ENCODE data around the gene WIPI1. TPM values are rescaled to one million over a fixed set of nuclear protein-coding genes. Genes with fewer than 3 reads are reported as not detected.

The WIPI1 gene
- total and polyA plus RNA-seq, 9 of the 15 experiments (the other 6 are each of a cell fraction or from before 2014, with no cell fraction given), result 3.7 to 23.5 (median 11.8) TPM

DNA sequence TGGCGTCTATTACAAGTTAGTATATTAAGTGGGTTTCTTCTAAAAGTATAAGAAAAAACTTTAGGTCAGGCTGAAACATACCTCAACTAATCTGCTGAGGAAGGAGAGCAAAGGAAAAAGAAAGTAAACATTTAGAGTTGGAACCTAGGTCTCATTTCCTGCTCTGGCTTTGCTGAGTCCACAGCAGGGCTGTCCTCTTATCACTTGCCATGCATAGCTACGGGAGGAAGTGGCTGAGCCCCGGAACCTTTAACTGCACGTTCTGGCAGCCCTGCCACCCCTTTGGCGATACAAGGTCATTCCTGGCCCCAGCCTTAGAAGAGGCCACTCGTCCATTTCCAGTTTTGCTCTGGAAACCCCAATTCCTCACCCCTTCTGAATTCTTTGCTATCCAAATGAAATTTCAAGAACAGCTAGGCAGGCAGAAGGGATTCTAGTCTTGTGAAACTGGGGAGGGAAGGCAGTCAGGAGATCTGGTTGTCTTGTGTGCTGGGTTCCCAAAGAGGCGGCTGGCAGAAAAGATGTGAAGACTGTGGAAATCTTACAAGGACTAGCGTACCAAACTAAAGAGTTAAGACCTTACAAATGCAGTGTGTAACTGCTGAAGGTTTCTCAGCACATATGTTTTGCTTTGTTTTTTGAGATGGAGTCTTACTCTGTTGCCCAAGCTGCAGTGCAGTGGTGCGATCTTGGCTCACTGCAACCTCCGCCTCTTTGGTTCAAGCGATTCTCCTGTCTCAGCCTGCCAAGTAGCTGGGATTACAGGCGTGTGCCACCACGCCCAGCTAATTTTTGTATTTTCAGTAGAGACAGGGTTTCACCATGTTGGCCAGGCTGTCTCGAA is 19.1 kb downstream of the WIPI1 start (continued):
- TF ChIP-seq, protein P1, sequence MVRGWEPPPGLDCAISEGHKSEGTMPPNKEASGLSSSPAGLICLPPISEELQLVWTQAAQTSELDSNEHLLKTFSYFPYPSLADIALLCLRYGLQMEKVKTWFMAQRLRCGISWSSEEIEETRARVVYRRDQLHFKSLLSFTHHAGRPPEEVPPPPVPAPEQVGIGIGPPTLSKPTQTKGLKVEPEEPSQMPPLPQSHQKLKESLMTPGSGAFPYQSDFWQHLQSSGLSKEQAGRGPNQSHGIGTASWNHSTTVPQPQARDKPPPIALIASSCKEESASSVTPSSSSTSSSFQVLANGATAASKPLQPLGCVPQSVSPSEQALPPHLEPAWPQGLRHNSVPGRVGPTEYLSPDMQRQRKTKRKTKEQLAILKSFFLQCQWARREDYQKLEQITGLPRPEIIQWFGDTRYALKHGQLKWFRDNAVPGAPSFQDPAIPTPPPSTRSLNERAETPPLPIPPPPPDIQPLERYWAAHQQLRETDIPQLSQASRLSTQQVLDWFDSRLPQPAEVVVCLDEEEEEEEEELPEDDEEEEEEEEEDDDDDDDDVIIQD (CRISPR knock-in tag; IDR thresholded peaks at IDR 0.05), result no peak
- TF ChIP-seq ELF2 (CRISPR knock-in tag; IDR thresholded peaks at IDR 0.05) (0 out of 2 replicates have a peak, but pooled peaks have one; percentile 11), MIER1 (IDR thresholded peaks at IDR 0.05; ENCODE audit: low read depth) (no peak), MCM3 (IDR thresholded peaks at IDR 0.05) (no peak), NEUROD1 (IDR thresholded peaks at IDR 0.05; ENCODE audit: borderline replicate concordance, low read depth, low read length, partially characterized antibody) (peak; percentile 61), ZEB2 (IDR thresholded peaks at IDR 0.05) (no peak), ZFP1 (CRISPR knock-in tag; IDR thresholded peaks at IDR 0.05) (no peak), SUPT5H (IDR thresholded peaks at IDR 0.05) (peak; percentile 60; the same call in 1 of the 2 replicates), RAD21 (CRISPR knock-in tag; conservative IDR thresholded peaks at IDR 0.05 in 1 of 2, IDR thresholded peaks at IDR 0.05 in 1 of 2) (0 out of 4 replicates have a peak, but pooled peaks of 1 of the 2 experiments have one; percentile 10), EGR1 (conservative IDR thresholded peaks at IDR 0.05) (no peak), BRD9 (IDR thresholded peaks at IDR 0.05; ENCODE audit: low read depth, partially characterized antibody) (no peak), ERF (CRISPR knock-in tag; IDR thresholded peaks at IDR 0.05) (no peak), HEY1 (CRISPR knock-in tag; IDR thresholded peaks at IDR 0.05; ENCODE audit: borderline replicate concordance) (no peak), KDM2B (CRISPR knock-in tag; IDR thresholded peaks at IDR 0.05) (no peak), TAF9B (IDR thresholded peaks at IDR 0.05; ENCODE audit: partially characterized antibody) (peak; percentile 36), SMARCC2 (IDR thresholded peaks at IDR 0.05; ENCODE audit: low read depth) (peak; percentile 29; the same call in 1 of the 2 replicates), ZNF511 (CRISPR knock-in tag; IDR thresholded peaks at IDR 0.05) (no peak), ZBTB12 (CRISPR knock-in tag; IDR thresholded peaks at IDR 0.05) (no peak), TAL1 (IDR thresholded peaks at IDR 0.05) (peak; percentile 31), FOSL1 (tag; conservative IDR thresholded peaks at IDR 0.05) (peak; percentile 33; the same call in 1 of the 2 replicates)
- TF ChIP-seq, protein P2, sequence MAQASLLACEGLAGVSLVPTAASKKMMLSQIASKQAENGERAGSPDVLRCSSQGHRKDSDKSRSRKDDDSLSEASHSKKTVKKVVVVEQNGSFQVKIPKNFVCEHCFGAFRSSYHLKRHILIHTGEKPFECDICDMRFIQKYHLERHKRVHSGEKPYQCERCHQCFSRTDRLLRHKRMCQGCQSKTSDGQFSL (CRISPR knock-in tag; IDR thresholded peaks at IDR 0.05), result no peak
- TF ChIP-seq, protein P2 (tag; IDR thresholded peaks at IDR 0.05), result peak in 1 of 2 experiments; percentile 61; a peak in 1 of 4 replicates
- TF ChIP-seq, protein P3, sequence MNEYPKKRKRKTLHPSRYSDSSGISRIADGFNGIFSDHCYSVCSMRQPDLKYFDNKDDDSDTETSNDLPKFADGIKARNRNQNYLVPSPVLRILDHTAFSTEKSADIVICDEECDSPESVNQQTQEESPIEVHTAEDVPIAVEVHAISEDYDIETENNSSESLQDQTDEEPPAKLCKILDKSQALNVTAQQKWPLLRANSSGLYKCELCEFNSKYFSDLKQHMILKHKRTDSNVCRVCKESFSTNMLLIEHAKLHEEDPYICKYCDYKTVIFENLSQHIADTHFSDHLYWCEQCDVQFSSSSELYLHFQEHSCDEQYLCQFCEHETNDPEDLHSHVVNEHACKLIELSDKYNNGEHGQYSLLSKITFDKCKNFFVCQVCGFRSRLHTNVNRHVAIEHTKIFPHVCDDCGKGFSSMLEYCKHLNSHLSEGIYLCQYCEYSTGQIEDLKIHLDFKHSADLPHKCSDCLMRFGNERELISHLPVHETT (CRISPR knock-in tag; conservative IDR thresholded peaks at IDR 0.05 in 1 of 2, IDR thresholded peaks at IDR 0.05 in 1 of 2), result peak in 1 of 2 experiments; percentile 67; a peak in 1 of 4 replicates

Measured in K562 (cell line).